Myometrial cell (primary cell): ENCODE results near the gene TRIM37. TPM values are rescaled to one million over a fixed set of nuclear protein-coding genes. Genes with fewer than 3 reads are reported as not detected.

ENCODE experiments used
- total RNA-seq: library from RNA; depleted of rRNA; stranded (reverse); fragments of >200 nt; gene quantifications from 2 replicates; pipeline ENCODE4 v1.2.3, GENCODE V29; 2015

The TRIM37 gene, protein sequence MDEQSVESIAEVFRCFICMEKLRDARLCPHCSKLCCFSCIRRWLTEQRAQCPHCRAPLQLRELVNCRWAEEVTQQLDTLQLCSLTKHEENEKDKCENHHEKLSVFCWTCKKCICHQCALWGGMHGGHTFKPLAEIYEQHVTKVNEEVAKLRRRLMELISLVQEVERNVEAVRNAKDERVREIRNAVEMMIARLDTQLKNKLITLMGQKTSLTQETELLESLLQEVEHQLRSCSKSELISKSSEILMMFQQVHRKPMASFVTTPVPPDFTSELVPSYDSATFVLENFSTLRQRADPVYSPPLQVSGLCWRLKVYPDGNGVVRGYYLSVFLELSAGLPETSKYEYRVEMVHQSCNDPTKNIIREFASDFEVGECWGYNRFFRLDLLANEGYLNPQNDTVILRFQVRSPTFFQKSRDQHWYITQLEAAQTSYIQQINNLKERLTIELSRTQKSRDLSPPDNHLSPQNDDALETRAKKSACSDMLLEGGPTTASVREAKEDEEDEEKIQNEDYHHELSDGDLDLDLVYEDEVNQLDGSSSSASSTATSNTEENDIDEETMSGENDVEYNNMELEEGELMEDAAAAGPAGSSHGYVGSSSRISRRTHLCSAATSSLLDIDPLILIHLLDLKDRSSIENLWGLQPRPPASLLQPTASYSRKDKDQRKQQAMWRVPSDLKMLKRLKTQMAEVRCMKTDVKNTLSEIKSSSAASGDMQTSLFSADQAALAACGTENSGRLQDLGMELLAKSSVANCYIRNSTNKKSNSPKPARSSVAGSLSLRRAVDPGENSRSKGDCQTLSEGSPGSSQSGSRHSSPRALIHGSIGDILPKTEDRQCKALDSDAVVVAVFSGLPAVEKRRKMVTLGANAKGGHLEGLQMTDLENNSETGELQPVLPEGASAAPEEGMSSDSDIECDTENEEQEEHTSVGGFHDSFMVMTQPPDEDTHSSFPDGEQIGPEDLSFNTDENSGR
- 19.5 and 19.6 TPM in 2 replicates for total RNA-seq

DNA sequence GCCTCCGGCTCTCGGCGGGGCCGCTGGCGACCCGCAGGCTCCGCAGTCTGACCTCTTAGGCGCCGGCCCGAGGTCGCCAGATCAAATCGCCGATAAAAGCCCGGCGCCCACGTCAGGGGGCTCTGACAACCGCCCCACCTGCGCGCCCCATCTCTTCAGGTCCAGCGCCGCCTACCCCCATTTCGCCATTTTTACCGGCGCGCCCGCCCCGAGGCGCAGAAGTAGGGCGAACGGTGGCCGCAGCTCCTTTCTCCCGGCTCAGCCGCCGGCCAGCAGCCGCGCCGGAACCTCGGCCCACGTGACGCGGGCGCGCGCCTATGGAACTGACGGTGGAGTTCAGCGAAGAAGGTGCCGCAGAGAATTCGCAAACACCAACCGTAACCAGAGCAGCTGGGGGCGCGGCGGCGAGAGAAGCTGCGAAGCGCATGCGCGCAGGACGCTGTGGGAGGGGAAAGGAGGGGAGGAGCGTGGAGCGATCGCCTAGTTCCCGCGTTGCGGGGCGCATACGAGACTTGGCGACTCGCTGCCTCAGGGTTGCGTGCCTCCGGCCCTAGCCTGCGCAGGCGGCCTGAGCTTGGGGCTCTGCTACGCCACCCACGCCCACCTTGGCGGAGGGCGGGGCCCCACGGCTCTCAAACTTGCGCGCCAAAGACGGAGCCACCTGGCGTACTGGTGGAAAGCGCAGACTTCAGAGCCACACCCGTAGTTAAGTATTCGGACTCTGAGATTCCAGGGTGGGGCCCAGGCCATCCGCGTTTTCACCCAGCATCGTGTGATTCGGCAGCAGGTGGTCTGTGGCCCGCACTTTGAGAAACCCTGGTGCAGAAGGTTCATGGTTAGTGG lies at the start of gene TRIM37:
Gene TRIM37 (minus strand): TSS at position 418 of the 843 bp plus-strand sequence. CDS start 419 bp downstream, outside the sequence.

DNA sequence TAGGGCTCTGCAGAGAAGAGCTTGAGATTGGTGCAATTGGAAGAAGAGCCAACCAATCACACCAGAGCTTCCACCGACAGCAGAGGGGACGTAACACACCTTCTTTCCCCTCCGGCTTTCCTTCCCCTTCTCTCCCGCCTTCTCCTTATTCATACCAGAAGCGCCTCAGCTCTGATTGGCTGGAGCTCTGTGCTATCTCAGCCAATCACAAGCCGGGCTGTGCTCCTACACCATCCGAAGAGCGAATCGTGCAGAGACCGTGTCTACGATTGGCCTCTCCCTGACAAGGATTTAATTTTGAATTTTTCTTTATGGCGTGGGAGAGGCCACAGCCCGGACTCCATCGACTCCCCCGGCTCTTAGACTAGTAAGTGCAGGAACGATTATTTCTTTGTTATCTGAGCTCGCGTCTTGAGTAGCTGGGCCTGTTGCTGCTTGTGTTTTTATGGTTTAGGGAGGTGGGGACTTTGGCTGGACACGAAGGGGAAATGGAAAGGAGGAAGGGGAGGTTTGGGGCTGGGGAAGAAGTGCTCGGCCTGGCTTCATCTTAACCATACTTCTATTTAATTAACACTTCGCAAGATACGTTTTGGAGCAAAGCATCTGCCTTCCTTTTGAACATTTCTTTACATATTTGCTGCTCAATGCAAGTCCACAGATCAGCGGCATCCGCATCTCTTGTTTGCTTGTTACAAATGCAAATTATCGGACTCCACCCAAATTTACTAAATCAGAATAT lies 48.9 kb upstream of the TRIM37 start, which contains the start of gene PRR11:
Gene PRR11 (plus strand): TSS at position 308 of the 739 bp plus-strand sequence. CDS start 14,007 bp downstream, outside the sequence.

DNA sequence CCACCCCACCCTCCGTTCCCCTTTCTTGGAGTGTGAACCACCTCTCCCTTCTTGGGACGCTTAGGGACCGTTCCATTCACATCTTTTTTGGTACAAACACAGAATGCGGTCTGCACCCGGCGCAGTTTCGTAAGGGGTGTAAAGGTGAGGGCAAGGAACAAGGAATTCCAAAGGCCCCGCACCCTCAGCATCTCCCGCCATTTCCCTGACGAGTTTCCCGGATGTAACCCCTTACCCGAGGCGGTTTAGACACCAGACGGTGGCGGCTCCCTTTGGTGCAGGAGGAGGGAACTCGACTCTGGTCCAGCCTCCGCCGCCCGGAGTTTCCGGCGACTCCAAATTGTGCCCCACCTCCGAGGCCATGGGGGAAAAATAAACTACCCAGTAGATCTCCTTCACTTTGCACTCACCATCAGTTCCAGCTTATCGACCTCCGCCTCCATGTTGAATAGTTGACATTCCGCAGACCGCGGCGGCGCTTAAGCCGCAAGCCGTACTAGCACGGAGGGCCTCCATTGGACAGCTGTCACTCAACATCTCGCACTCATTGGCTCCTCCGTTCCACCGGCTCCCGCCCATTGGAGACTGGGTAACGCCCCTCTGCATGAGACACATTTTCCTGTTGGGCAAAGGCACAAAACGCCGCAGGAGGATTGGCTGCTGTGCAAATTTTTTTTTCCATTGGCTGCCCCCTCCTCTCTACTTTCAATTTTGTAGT lies 48.2 kb upstream of the TRIM37 start, which contains the start of gene SKA2:
Gene SKA2 (minus strand): TSS at position 466 of the 718 bp plus-strand sequence. CDS start 23 bp downstream, at position 443.

Other genes with a start within 250 kb of the TRIM37 start
- 58.5 and 125 TPM in 2 replicates for gene SKA2, start 48.3 kb upstream of the TRIM37 start, total RNA-seq
- gene PRR11, start 48.9 kb upstream of the TRIM37 start, total RNA-seq, result 47.3 and 51.0 TPM in 2 replicates
- gene SMG8, start 103.2 kb upstream of the TRIM37 start, total RNA-seq, result 16.0 and 17.9 TPM in 2 replicates
- gene GDPD1, start 113.6 kb upstream of the TRIM37 start, total RNA-seq, result 3.0 TPM in 1 of 2 replicates, not detected in the other
- 2.9 and 3.4 TPM in 2 replicates for gene YPEL2, start 224.8 kb upstream of the TRIM37 start, total RNA-seq